HepG2 (cell line): ENCODE measurements around the gene CPNE5. TPM values are rescaled to one million over a fixed set of nuclear protein-coding genes. Genes with fewer than 3 reads are reported as not detected.

Experiments
- FOXP4 ChIP-seq: sonication (generic); formaldehyde crosslinking; IDR thresholded peaks from 2 replicates; pipeline ENCODE4 v1.4.0; 2020; ENCODE audit warnings: missing genetic modification reagents
- GPBP1L1 ChIP-seq: sonication (generic); formaldehyde crosslinking; IDR thresholded peaks from 2 replicates; pipeline ENCODE4 v1.5.0; 2020; ENCODE audit warnings: mild to moderate bottlenecking, missing genetic modification reagents
- GTF3A ChIP-seq: sonication (generic); formaldehyde crosslinking; conservative IDR thresholded peaks from 2 replicates; pipeline ENCODE4 v1.4.0; 2020; ENCODE audit warnings: mild to moderate bottlenecking, missing genetic modification reagents
- HOXA9 ChIP-seq: sonication (generic); formaldehyde crosslinking; IDR thresholded peaks from 2 replicates; pipeline ENCODE4 v1.8.1; 2022; ENCODE audit warnings: missing genetic modification reagents, mild to moderate bottlenecking, moderate library complexity, borderline replicate concordance
- MAX ChIP-seq: IDR thresholded peaks from 2 replicates; pipeline ENCODE4 v1.6.1; 2012; ENCODE audit warnings: inconsistent platforms
- SOX6 ChIP-seq, 2 experiments: fragments of 450-650 bp in 1 of 2; sonication (generic) in 1 of 2; formaldehyde crosslinking in 1 of 2; IDR thresholded peaks; 2 replicates each; pipeline versions ENCODE4 v1.4.0 to v1.6.1; 2017 to 2020; ENCODE audit warnings: antibody characterized with exemption in 1 of 2, mild to moderate bottlenecking in 1 of 2, missing genetic modification reagents in 1 of 2
- TP53 ChIP-seq: sonication (generic); formaldehyde crosslinking; conservative IDR thresholded peaks from 2 replicates; pipeline ENCODE4 v1.4.0; 2020; ENCODE audit warnings: missing genetic modification reagents
- ZBTB40 ChIP-seq, 2 experiments: fragments of 450-650 bp in 1 of 2; sonication (generic) in 1 of 2; formaldehyde crosslinking in 1 of 2; IDR thresholded peaks; 2 replicates each; pipeline versions ENCODE4 v1.6.1 to v1.8.0; 2016 to 2022; ENCODE audit warnings: antibody characterized with exemption in 1 of 2, mild to moderate bottlenecking in 1 of 2, missing genetic modification reagents in 1 of 2
- ZFP90 ChIP-seq: sonication (generic); formaldehyde crosslinking; IDR thresholded peaks from 2 replicates; pipeline ENCODE4 v1.8.0; 2022; ENCODE audit warnings: missing genetic modification reagents, mild to moderate bottlenecking, inconsistent platforms, borderline replicate concordance
- ZNF264 ChIP-seq: sonication (generic); formaldehyde crosslinking; IDR thresholded peaks from 2 replicates; pipeline ENCODE4 v1.4.0; 2020; ENCODE audit warnings: missing genetic modification reagents
- polyA plus RNA-seq, 8 experiments: library from polyadenylated mRNA; depleted of rRNA in 3 of 8; stranded (reverse) in 7 of 8; unstranded in 1 of 8; fragments of >200 nt; fragmentation: Illumina TruSeq in 4 of 8; extraction: Trizol in 4 of 8; gene quantifications; 2 replicates each; pipeline versions ENCODE4 v1.2.1 to v1.2.3, GENCODE V29; 2011 to 2016; ENCODE audit warnings: low read depth in 4 of 8, missing spikeins in 1 of 8, mixed read lengths in 1 of 8; ENCODE audit not compliant: insufficient read depth in 1 of 8
- total RNA-seq, 5 experiments: library from RNA; depleted of rRNA; stranded (reverse); fragments of >200 nt; fragmentation: Illumina TruSeq; extraction: Trizol; gene quantifications; 2 replicates each; pipeline ENCODE4 v1.2.3, GENCODE V29; 2016; ENCODE audit warnings: low read depth in 1 of 5

The CPNE5 gene
- total and polyA plus RNA-seq, 2 of the 13 experiments (the other 11 are each of a cell fraction or from before 2014, with no cell fraction given), result 0.16 TPM; not detected in 1

- TF ChIP-seq ZNF264 (0 out of 2 replicates have a peak, but pooled peaks have one; percentile 34), GPBP1L1 (CRISPR knock-in tag) (no peak), MAX (peak; percentile 29; the same call in 1 of the 2 replicates), ZBTB40 (IDR thresholded peaks at IDR 0.05) (no peak), ZBTB40 (CRISPR knock-in tag; IDR thresholded peaks at IDR 0.05) (0 out of 2 replicates have a peak, but pooled peaks have one; percentile 38), SOX6 (IDR thresholded peaks at IDR 0.05) (no peak), SOX6 (CRISPR knock-in tag; IDR thresholded peaks at IDR 0.05) (peak; percentile 35; the same call in 1 of the 2 replicates), ZFP90 (CRISPR knock-in tag) (peak; percentile 71), TP53 (CRISPR knock-in tag) (no peak), FOXP4 (CRISPR knock-in tag) (peak; percentile 39; the same call in 1 of the 2 replicates), HOXA9 (CRISPR knock-in tag) (no peak), GTF3A (CRISPR knock-in tag) (no peak)
These were observed 1.5 kb upstream of the CPNE5 start (continued) for GRCh38 chr6:36840432-36841403.
